ENCODE data around the gene UVSSA. TPM values are rescaled to one million over a fixed set of nuclear protein-coding genes. Genes with fewer than 3 reads are reported as not detected.
"Not testable (repeated sequence)": the region's sequence is repeated elsewhere in the genome, so short reads cannot be mapped to it uniquely, and the experiment has no call there.

Gene UVSSA
- polyA plus RNA-seq, 1 donor, result 16.2 TPM

- DNase-seq, result no peak
Measured at GRCh38 chr4:1315836-1316536, 31.0 kb upstream of the UVSSA start.

- no peak for DNase-seq
Measured at GRCh38 chr4:1316537-1317168, 30.4 kb upstream of the UVSSA start.

GRCh38 chr4:1317177-1318045 is 29.6 kb upstream of the UVSSA start:
- DNase-seq, result no peak

- no peak for DNase-seq
Measured at GRCh38 chr4:1318046-1318375, 29.0 kb upstream of the UVSSA start.

- no peak for DNase-seq
Measured at GRCh38 chr4:1318488-1319213, 28.4 kb upstream of the UVSSA start.

- no peak for DNase-seq
Measured at GRCh38 chr4:1321486-1321885, 25.5 kb upstream of the UVSSA start.

- no peak for DNase-seq
Measured at GRCh38 chr4:1321946-1322650, 24.9 kb upstream of the UVSSA start.

- DNase-seq, result no peak
Measured at GRCh38 chr4:1323280-1323634, 23.8 kb upstream of the UVSSA start.

GRCh38 chr4:1323635-1324442 is 23.2 kb upstream of the UVSSA start:
- no peak for DNase-seq

- not testable (repeated sequence) for DNase-seq
Measured at GRCh38 chr4:1324443-1325175, 22.4 kb upstream of the UVSSA start.

GRCh38 chr4:1325176-1325480 is 21.9 kb upstream of the UVSSA start:
- no peak for DNase-seq

- no peak for DNase-seq
Measured at GRCh38 chr4:1325681-1326635, 21.1 kb upstream of the UVSSA start.

- no peak for DNase-seq
Measured at GRCh38 chr4:1326751-1327525, 20.1 kb upstream of the UVSSA start.

GRCh38 chr4:1327526-1328266 is 19.3 kb upstream of the UVSSA start:
- no peak for DNase-seq

- no peak for DNase-seq
Measured at GRCh38 chr4:1328267-1329155, 18.5 kb upstream of the UVSSA start.
